H7 (cell line): ENCODE measurements around the gene MISP3. TPM values are rescaled to one million over a fixed set of nuclear protein-coding genes. Genes with fewer than 3 reads are reported as not detected.

ENCODE experiments used
- DNase-seq: peaks from one replicate; pipeline ENCODE4 v3.0.0; 2012
- H3K27me3 ChIP-seq: 2 replicates; pipeline ENCODE4 v1.6.0; 2011; ENCODE audit warnings: mild to moderate bottlenecking, low read length; ENCODE audit not compliant: control insufficient read depth, insufficient read depth
- H3K36me3 ChIP-seq: replicated peaks from 2 replicates; pipeline ENCODE4 v1.5.1; 2011; ENCODE audit warnings: low read length; ENCODE audit not compliant: control insufficient read depth, insufficient read depth
- H3K4me3 ChIP-seq: 2 replicates; pipeline ENCODE4 v1.5.1; 2011; ENCODE audit warnings: low read depth, mild to moderate bottlenecking, control low read depth, low read length, moderate library complexity; ENCODE audit not compliant: insufficient read depth
- total RNA-seq: library from RNA; depleted of rRNA; stranded (reverse); fragments of >200 nt; shearing (Covaris generic); gene quantifications from 2 replicates; pipeline ENCODE4 v1.2.3, GENCODE V29; 2014

Gene MISP3
- total RNA-seq, 1 experiment from 2014 or later = 0.52 TPM

DNA sequence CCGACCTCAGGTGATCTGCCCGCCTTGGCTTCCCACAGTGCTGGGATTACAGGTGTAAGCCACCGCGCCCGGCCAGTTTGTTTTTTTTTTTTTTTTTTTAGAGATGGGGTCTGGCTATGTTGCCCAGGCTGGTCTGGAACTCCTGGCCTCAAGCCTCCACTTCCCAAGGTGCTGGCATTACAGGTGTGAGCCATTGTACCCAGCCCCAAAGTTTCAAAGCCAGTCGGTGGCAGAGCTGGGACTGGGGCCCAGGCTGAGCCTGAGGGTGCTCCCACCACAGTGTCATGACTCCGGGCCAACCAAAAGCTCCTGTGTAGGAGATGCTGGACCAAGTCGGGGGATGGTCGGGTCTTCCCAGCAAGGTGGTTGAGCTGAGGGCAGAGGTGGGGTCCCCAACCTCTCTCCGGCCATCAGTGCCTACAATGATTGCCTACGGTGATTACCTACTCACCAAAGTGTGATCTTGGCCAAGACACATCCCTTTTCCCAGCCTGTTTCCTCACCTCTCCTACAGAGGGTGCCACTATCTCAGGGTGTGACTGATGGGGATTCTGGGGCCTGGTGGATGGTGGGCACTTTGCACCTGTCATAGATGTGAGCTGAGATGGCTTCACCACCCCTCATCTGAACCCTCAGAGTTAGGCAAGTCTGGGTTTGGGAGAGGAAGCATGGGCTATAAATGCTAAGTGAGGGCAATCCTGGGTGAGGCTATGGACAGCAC, 23.8 kb downstream of the MISP3 start:
- Histone ChIP-seq H3K4me3 (no peak overlapping the region), H3K27me3 (no peaks in the 10 kb centered on the region), H3K36me3 (peaks cover 1% of the 10 kb centered on the region; the same call in 1 of the 2 replicates)
- DNase-seq = peak; percentile 65

DNA sequence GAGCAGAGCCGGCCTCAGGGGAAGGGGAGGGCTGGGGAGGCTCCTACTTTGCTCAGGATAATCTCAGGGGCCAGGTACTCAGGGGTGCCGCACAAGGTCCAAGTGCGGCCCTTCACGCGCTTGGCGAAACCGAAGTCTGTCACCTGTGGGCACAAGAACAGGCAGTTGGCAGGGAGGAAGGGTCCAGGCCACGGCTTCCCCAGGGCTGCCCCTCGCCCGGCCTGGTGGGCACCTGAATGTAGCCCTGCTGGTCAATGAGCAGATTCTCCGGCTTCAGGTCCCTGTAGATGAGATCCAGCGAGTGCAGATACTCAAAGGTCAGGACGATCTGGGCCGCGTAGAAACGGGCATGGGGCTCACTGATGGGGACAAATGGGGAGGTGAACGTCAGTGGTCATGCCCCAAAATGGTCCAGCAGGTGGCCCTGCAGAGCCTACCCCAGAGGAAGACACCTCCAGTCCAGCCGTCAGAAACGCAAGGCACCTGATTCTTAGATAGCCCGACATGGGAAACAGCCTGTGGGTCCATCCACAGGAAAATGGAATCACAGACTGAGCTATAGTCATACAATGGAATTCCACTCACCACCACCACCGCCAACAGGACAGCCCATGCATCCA, 25.1 kb downstream of the MISP3 start:
- no peaks in the 10 kb centered on the region for H3K27me3 ChIP-seq
- peak; percentile 71 for DNase-seq
- no peak overlapping the region for H3K4me3 ChIP-seq
- H3K36me3 ChIP-seq = peaks cover 1% of the 10 kb centered on the region; the same call in 1 of the 2 replicates

DNA sequence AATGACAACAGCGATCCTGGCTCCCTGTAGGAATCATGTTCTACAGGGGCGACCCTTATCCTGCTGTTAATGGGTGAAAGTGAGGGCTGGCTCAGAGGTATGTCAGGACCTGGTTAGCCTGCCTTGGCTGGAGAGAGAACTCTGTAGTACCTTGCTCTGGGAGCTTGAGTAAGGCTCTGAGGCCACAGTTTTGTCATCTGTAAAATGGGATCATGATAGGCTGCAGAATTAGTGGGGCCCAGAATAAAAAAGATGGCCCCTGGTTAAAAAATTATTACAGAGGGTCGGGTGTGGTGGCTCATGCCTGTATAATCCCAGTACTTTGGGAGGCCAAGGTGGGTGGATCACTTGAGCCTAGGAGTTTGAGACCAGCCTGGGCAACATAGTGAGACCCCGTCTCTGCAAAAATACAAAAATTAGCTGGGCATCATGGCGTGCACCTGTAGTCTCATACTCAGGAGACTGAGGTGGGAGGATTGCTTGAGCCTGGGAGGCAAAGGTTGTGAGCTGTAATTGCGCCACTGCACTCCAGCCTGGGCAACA, 28.5 kb downstream of the MISP3 start:
- Histone ChIP-seq H3K36me3 (peaks cover 1% of the 10 kb centered on the region), H3K4me3 (no peak overlapping the region), H3K27me3 (no peaks in the 10 kb centered on the region)
- DNase-seq = no peak

DNA sequence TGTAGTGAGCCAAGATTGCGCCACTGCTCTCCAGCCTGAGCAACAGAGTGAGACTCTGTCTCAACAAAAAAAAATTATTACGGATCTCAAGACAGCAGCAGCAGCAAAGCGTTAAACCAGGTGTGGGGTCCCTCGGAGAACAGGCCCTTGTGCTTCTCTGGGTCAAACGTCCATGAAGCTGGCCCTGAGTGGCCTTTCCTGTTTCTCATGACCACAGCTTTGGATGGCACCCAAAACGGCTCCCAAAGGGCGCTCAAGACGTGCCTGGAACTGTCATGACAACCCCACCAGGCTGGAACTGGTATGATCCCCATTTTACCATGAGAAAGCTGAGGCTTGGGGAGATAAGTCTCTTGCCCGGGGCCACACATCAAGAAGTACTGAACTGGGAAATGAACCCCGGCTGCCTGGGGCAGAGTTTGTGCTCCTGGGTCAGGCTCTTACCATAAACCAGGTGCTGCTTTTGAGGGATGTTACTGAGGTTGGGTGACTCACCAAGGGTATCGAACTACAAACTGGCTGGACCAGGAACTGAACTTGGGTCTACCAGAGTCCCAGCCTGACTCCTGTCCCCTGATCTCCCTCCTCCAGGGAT, 29.6 kb downstream of the MISP3 start:
- no peaks in the 10 kb centered on the region; the same call in none of the 2 replicates for H3K36me3 ChIP-seq
- DNase-seq = no peak
- H3K27me3 ChIP-seq = no peaks in the 10 kb centered on the region
- no peak overlapping the region for H3K4me3 ChIP-seq

DNA sequence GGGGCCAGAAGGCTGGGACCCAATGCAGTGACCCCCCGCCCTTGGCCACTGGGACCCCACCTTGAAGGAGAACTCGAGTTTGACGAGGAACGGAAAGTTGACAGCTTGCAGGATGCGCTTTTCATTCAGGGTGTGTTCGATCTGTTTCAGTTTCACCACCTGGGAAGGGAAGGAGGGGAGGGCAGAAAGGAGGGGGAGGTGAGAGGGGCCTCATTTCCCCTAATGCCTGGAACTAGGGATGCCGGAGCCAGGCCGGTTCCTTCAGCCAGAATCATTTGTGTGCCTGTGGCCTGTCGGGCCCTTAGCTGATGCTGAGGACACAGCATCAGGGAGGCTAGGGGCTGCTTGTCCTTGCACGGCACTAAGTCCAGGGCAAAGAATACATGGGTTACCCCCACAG, 30.2 kb downstream of the MISP3 start:
- no peak for DNase-seq
- Histone ChIP-seq H3K4me3 (no peak overlapping the region), H3K27me3 (no peaks in the 10 kb centered on the region), H3K36me3 (no peaks in the 10 kb centered on the region; the same call in none of the 2 replicates)

DNA sequence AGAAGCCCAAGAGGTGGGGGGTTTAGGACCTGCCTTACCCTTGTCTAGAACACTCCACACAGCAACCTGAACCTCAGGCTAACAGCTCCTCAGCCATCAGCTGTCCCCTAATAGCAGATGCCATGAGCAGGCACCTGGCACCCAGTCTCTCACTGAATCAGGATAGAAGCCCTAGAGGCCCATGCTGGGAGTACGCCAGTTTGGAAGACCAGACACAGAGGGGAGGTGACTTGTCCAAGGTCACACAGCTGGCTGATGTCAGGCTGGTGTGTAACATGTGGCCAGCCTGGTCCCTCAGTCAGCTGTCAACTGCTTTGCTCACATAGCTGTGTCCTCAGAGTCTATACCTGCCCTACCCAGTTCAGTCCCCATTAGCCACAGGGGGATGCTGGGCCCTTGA, 30.7 kb downstream of the MISP3 start:
- H3K27me3 ChIP-seq = no peaks in the 10 kb centered on the region
- DNase-seq = no peak
- no peaks in the 10 kb centered on the region; the same call in none of the 2 replicates for H3K36me3 ChIP-seq
- no peak overlapping the region for H3K4me3 ChIP-seq

DNA sequence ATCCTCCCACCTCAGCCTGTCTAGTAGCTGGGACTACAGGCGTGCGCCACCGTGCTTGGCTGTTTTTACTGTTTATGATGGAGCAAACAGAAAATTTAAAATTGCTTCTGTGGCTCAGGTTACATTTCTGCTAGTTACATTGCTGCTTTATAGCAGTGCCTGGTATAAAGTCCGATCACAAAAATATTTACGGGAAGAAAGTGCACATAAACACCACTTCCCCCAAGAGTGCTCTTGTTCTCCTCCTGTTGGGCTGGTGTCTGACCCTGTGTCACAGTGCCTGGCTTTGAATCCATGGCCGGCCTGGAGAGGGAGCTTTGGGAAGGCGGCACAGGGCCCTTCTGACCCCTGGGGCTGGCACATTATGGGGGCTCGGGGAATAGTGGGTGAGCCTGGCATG, 33.1 kb downstream of the MISP3 start:
- Histone ChIP-seq H3K4me3 (no peak overlapping the region), H3K36me3 (no peaks in the 10 kb centered on the region; the same call in none of the 2 replicates), H3K27me3 (no peaks in the 10 kb centered on the region)
- DNase-seq = peak; percentile 37

DNA sequence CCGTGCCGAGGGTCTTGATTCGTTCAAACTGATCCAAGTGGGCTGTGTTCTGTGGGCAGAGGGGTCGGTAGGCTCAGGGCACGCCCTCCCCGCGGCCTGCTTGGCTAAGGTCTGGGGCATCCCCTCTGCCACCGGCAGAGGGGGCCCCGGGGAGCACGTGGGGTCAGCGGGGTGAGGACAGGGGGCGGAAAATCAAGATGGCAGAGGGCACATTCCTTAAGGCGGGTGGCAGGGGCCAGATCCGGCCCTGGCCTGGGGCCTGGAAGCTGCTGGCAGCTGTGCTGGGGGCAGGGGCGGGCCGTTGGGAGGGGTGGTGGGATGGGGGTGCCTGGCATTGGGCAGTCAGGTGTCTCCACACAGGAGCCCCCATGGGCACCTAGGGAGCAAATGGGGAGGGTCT, 34.3 kb downstream of the MISP3 start:
- no peaks in the 10 kb centered on the region; the same call in 1 of the 2 replicates for H3K36me3 ChIP-seq
- H3K27me3 ChIP-seq = no peaks in the 10 kb centered on the region
- no peak overlapping the region for H3K4me3 ChIP-seq
- DNase-seq = peak; percentile 75

DNA sequence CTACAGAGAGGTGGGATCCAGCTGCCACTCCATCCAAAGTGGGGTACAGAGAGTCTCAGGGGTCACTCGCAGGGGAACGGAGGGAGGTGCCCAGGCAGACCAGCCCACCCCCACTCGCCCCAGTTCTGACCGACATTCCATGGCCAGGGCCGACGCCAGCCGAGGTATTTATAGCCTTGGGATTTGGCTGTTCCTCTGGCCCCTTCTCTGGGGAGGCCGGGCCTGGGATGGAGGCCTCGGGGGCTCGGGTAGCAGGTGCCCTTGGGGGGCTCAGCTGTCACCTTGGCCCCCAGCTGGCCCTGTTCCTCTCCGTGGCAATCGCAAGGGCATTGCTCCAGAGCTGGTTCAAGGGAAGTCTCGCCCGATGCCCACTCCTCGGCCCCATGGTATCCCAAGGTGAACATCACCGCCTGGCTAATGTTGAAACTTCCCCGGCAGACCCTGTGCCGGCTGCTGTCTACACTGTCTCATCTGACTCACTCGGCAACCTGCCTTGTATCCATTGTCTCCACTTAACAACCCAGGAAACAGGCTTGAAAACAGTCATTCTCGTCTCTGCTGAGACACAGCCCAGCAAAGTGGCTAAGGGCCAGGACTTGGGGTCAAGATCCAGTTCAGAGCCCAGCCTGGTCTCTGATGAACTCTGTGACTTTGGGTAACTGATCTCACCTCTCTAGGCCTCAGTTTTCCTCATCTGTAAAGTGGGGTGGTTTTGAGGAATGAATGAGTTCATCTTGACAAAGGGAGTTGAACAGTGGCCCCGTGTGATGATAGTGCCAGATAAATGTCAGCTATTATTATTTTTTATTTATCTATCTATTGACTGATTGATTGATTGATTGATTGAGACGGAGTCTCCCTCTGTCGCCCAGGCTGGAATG, 35.2 kb downstream of the MISP3 start:
- no peaks in the 10 kb centered on the region for H3K27me3 ChIP-seq
- no peaks in the 10 kb centered on the region; the same call in 1 of the 2 replicates for H3K36me3 ChIP-seq
- peak; percentile 50 for DNase-seq
- no peak overlapping the region for H3K4me3 ChIP-seq

DNA sequence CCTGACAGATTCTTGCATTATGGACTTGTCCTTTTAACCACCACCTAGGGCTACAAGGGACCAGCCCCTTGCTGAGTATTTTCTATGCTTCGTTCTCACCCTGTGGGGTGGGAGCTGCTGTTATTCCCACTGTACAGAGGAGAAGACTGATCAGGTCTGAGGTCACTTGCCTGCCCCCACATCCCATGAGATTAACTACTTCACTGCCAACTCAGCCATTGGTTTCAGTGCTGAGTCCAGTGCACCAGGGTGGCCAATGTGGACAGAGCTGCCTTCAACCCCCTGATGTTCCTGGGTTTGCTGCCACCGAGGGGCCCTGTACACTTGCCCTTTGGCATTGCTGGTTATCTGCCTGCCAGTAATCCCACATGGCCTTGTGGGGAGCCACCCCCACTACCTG, 38.1 kb downstream of the MISP3 start:
- no peaks in the 10 kb centered on the region for H3K27me3 ChIP-seq
- H3K4me3 ChIP-seq = no peak overlapping the region
- peak; percentile 37 for DNase-seq
- no peaks in the 10 kb centered on the region for H3K36me3 ChIP-seq

DNA sequence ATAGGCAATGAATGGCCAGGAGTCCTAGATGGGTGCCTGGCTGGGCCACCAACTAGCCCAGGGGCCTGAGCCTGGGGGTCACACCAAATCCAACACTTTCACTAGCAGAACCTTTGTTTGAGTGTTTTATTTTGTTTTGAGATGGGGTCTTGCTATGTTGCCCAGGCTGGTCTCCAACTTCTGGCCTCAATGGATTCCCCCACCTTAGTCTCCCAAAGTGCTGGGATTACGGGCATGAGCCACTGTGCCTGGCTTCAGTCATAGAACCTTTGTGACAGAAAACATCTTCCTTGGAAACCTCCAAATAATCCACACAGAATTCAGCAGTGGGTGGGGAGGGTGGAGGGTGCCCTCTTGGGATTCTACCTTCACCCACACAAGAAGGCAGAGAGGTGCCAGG, 38.9 kb downstream of the MISP3 start:
- no peak for DNase-seq
- no peaks in the 10 kb centered on the region for H3K36me3 ChIP-seq
- no peak overlapping the region for H3K4me3 ChIP-seq
- no peaks in the 10 kb centered on the region for H3K27me3 ChIP-seq

DNA sequence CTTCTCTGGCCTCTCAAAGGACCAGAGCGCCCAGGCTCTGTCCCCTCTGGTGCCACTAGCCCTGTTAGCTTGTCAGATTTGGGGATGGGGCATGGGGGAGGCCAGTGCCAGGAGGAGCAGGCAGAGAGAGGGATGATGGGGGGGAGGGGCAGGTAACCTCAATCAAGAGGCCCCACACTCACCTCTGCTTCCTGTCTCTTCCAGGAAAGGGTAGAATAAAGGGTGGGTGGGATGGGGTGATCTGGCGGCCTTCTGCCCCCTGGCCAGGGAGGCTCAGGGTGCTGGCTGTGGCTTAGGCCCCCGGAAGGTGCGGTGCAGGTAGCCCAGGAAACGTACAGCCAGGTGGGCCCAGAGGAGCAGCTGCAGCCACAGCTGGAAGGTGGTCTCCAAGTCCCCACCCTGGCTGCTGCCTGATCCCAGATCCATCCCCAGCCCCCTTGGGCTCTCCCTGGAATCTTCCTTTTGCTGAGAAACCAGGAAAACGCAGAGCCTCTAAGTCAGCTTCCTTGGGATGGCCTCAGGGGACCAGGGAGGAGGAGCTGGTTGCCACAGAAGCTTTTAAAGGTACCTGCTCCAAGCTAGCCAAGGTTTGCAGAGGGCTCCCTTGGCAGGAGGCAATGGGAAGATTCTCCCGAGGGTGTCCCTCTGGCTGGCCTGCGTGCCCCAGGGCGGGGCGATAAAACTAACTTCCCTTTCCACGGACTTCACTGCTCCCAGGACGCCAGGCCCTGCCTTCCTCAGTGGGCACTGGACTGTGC, 39.6 kb downstream of the MISP3 start:
- Histone ChIP-seq H3K36me3 (no peaks in the 10 kb centered on the region), H3K4me3 (no peak overlapping the region), H3K27me3 (no peaks in the 10 kb centered on the region)
- peak; percentile 73 for DNase-seq

DNA sequence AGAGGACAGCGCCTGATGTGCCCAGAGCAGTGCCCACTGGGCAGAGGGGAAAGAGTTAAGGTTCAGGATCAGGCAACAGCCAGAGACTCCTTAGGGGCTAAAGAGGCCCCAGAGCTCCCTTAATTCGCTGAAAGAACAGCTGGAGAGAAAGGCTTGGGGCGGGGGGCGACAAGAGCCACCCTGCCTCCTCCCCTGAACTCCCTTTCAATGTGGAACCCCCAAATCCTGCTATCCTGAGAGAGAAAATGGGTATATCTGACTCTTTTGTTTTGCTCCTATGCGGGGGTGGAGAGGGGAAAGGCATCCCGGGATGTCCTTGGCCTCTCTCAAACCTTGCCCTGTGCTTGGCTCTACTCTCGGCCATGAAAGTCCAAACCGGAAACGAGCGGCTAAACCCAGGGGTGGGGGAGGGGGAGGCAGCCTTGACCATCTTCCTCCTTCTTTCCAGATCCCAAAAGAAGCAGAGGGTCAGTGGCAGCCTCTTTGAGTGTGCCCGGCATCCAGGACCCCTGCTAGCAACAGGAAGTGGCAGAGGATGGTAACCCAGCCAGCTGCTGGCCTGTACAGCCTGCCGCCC, 40.3 kb downstream of the MISP3 start:
- DNase-seq = peak; percentile 77
- Histone ChIP-seq H3K36me3 (no peaks in the 10 kb centered on the region), H3K27me3 (no peaks in the 10 kb centered on the region), H3K4me3 (no peak overlapping the region)
